ENCODE measurements around the gene NBAS. TPM values are rescaled to one million over a fixed set of nuclear protein-coding genes. Genes with fewer than 3 reads are reported as not detected.

NBAS gene
- total RNA-seq, 1 experiment from 2014 or later = 19.7 TPM

DNA sequence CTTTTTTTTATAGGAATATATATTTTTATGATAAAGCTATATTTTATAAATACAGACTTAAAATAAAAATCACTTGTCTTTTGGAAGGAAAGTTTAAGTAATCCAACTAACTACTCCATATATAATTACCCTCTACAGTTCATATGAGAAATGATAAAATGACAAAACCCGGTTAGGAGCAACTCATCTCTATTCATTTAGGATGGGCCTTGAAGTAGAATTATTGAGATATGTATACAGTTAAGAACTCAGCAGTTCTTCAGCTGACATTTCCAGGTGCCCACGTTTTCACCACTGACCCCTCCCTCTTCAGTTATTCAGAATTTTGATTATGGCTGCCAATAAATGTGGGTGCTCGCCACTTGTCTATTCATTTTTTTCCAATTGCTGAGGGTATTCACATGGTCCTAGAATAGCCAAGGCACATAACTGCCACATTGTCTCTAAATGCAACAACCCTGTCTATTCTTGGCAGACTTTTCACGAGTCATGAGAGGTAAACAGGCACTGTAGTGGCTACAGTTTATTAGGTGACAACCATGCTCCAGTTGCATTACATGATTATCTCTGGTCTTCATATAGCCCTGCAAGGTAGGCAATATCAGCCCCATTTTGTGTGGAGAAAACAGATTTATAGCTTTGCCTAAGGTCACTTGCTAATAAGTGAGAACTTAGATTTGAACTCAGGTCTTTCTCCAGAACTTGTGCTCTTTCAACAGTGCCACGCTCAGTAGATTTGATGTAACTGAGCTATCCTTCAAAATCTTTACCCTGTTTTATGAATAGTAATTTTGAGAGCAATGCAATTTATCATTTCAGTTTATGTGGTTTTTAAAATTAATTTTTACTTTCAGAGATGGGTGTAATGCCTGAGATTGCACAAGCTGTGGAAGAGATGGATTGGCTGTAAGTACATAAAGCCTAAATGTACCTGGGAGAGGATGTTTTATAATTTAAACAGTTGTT, 33.4 kb upstream of the NBAS start:
- no peak for DNase-seq (ENCODE audit: low read depth)
- in situ Hi-C loops (cut with HindIII; ENCODE audit: low pct_unique_long_range_greater_than_20kb, low sequenced_read_pairs) = no loop called here

GRCh38 chr2:15593327-15593705, 32.2 kb upstream of the NBAS start:
- in situ Hi-C loops (cut with HindIII; ENCODE audit: low pct_unique_long_range_greater_than_20kb, low sequenced_read_pairs) = no loop called here
- DNase-seq (ENCODE audit: low read depth) = no peak

- peak; percentile 86 for DNase-seq (ENCODE audit: low read depth)
- in situ Hi-C loops (cut with HindIII; ENCODE audit: low pct_unique_long_range_greater_than_20kb, low sequenced_read_pairs) = no loop called here
These were observed 30.7 kb upstream of the NBAS start, which contains the start of gene DDX1 for GRCh38 chr2:15591692-15592463. Gene DDX1 (plus strand): TSS chr2:15591868. CDS start chr2:15591934, 66 bp downstream.

DNA sequence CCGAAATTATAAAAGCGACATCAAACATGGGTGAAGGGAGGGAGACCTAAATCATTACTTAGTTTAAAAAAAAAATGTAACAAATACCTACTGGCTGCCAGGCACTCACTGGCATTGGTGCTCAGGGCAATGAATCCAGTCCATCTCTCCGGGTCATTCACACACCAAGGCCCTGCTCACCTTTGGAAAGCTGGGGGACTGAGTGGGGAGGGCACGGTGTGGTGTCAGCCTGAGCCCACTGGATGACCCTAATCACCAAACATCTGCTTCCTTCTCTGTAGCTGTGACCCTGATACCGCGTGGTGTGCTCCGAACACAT, 30.2 kb upstream of the NBAS start:
- in situ Hi-C loops (cut with HindIII; ENCODE audit: low pct_unique_long_range_greater_than_20kb, low sequenced_read_pairs) = no loop called here
- no peak for DNase-seq (ENCODE audit: low read depth)

DNA sequence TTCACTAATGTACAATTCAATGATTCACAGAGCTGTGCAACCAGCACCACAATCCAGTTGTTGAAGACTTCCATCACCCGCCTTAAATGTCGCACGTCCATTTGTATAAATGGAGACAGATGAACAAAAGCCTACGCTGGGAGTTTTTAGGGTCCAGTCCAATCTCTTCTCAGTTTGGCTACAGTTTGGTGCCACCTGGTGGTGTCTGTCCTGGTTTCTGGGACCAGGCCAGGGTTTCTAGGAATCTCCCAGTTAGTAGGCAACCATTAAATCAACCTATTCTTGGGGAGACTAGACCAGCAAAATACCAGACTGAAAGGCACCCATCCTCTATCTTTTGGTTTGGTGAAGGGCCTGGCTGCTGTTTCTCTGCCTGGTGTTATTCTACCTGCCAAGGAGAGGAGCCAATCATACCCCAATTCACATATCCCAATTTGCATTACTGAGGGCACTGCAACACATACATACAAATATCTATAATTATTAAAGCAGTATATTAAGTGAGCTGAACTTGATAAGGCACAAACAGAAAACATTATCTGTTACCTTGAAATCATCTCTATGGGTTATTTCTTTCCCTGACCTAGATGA, 27.3 kb upstream of the NBAS start:
- in situ Hi-C loops (cut with HindIII; ENCODE audit: low pct_unique_long_range_greater_than_20kb, low sequenced_read_pairs) = no loop called here
- DNase-seq (ENCODE audit: low read depth) = peak; percentile 33

DNA sequence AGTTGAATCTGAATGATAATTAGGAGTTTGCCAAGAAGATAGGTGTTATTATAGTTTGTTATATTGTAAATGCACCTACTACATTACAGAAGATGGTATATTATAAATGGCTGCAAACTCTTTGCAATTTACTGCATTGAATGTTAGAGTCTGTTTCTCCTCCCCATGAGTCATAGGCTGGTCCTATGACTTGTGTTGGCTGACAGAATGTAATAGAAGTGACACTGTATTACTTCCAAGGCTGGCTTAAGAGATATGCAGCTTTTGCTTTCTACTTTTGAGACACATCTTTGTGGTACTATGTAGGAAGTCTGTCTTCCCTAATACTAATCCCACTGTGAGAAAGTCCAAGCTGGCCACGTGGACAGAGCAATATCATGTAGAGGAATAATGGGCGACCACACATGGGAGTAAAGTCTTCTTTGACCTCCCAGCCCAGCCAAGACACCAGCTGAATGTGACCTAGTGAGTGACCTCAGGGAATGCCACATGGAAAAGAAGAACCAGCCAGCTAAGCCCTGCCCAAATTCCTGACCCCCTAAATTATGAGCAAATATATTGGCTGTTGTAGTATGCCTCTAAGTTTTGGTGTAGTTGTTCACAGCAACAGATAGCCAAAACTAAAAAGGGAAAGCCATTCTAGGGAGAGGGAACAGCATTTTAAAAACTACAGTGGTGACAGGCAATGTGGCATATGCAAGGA, 23.8 kb upstream of the NBAS start:
- in situ Hi-C loops (cut with HindIII; ENCODE audit: low pct_unique_long_range_greater_than_20kb, low sequenced_read_pairs) = no loop called here
- DNase-seq (ENCODE audit: low read depth) = peak; percentile 24

- in situ Hi-C loops (cut with HindIII; ENCODE audit: low pct_unique_long_range_greater_than_20kb, low sequenced_read_pairs) = no loop called here
- DNase-seq (ENCODE audit: low read depth) = no peak
These were observed 23.2 kb upstream of the NBAS start for GRCh38 chr2:15584316-15584715.

GRCh38 chr2:15583826-15584225, 22.7 kb upstream of the NBAS start:
- no peak for DNase-seq (ENCODE audit: low read depth)
- in situ Hi-C loops (cut with HindIII; ENCODE audit: low pct_unique_long_range_greater_than_20kb, low sequenced_read_pairs) = no loop called here

DNA sequence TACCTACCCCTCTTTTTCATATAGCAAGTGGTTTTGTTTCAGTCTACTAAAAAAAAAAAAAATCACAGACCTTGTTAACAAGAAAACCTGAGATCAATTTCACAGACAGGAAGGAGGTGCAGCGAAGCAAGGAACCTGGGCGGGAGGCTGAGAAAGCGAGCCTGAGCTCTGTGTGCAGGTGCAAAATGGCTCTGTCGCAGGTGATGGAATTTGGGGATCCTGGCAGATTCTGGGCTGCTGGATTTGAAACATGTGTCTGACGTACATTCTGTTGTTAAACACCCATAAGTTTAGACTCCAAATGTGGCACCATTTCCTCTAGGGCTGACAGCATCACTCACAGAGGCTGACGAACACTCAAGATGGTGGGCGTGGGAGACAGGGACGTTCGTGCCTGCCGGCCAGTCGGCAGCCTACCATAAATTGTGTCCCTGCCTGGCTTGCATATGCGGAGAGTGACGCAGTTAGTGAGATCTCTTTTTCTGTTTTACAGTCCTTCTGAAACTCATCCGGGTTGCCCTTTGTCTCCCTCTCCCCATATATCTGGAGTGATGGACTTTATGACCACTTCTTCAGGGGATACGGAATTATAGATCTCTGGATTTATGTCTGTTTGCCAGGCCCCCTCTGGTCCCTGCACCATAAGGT, 21.7 kb upstream of the NBAS start:
- no peak for DNase-seq (ENCODE audit: low read depth)
- in situ Hi-C loops (cut with HindIII; ENCODE audit: low pct_unique_long_range_greater_than_20kb, low sequenced_read_pairs) = no loop called here

- in situ Hi-C loops (cut with HindIII; ENCODE audit: low pct_unique_long_range_greater_than_20kb, low sequenced_read_pairs) = no loop called here
- no peak for DNase-seq (ENCODE audit: low read depth)
These were observed 19.3 kb upstream of the NBAS start for GRCh38 chr2:15580451-15580850.

- in situ Hi-C loops (cut with HindIII; ENCODE audit: low pct_unique_long_range_greater_than_20kb, low sequenced_read_pairs) = no loop called here
- DNase-seq (ENCODE audit: low read depth) = no peak
These were observed 18.5 kb upstream of the NBAS start for GRCh38 chr2:15579641-15580040.

DNA sequence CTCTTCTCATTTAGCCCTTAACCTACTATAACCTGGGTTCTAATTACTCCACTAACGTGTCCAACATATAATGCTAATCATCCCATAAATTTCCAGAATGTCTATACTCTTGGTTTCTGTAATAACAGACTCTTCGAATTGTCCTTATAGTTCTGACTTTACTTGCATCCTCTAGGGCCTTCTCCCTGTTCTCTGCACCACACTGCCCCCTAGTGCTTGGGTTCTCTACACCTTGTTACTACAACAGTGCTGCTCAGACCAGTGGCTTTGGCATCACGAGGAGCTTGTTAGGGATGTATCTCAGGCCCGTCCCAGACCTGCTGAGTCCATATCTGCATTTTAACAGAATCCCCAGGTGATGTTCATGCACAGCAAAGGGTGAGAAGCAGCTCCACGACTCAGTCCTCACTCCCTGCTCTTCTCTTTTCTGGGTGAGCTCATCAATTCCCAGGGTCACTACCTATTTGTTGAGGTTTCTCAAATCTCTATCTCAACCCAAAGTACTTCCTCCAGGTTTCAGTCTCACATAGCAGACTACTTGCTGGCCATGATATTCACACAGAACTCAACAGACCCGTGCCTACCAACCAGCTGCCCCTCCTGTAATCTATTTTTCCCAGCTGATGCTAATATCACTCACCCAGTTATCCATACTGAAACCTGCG, 16.1 kb upstream of the NBAS start:
- DNase-seq (ENCODE audit: low read depth) = peak; percentile 54
- in situ Hi-C loops (cut with HindIII; ENCODE audit: low pct_unique_long_range_greater_than_20kb, low sequenced_read_pairs) = no loop called here

DNA sequence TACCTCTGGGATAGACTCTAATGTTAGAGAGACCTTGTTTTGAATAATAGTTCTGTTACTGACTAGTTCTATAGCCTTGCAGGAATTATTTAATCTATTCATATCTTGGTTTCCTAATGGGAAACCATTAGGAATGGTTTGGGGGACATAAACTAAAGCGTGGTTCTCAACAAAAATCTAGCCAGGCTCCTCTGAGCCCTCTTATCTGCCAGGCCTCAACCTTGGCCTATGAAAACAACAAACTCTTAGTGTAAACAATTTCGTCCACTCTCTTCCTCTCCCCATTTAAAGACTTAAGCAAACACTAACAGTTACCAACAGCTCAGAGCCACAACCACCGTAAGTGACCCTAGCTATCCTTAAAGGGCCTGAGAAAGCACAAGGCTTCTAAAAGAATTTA, 10.6 kb upstream of the NBAS start:
- in situ Hi-C loops (cut with HindIII; ENCODE audit: low pct_unique_long_range_greater_than_20kb, low sequenced_read_pairs) = no loop called here
- no peak for DNase-seq (ENCODE audit: low read depth)

- no peak for DNase-seq (ENCODE audit: low read depth)
- in situ Hi-C loops (cut with HindIII; ENCODE audit: low pct_unique_long_range_greater_than_20kb, low sequenced_read_pairs) = no loop called here
These were observed 9.0 kb upstream of the NBAS start for GRCh38 chr2:15570104-15570503.

DNA sequence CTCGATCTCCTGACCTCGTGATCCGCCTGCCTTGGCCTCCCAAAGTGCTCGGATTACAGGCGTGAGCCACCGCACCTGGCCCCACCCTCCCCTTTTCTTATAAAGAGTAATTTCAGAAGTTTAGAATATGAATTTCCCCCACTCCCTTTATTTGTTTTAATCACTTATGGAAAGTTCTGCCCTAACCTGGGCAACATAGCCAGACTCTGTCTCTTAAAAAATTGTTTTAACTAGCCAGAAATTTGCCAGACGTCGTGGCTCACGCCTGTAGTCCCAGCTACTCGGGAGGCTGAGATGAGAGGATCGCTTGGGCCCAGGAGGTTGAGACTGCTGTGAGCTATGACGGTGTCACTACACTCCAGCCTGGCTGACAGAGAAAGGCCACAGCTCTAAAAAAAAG, 7.7 kb upstream of the NBAS start:
- in situ Hi-C loops (cut with HindIII; ENCODE audit: low pct_unique_long_range_greater_than_20kb, low sequenced_read_pairs) = no loop called here
- no peak for DNase-seq (ENCODE audit: low read depth)

- in situ Hi-C loops (cut with HindIII; ENCODE audit: low pct_unique_long_range_greater_than_20kb, low sequenced_read_pairs) = no loop called here
- DNase-seq (ENCODE audit: low read depth) = no peak
These were observed 5.8 kb upstream of the NBAS start for GRCh38 chr2:15566912-15567311.

DNA sequence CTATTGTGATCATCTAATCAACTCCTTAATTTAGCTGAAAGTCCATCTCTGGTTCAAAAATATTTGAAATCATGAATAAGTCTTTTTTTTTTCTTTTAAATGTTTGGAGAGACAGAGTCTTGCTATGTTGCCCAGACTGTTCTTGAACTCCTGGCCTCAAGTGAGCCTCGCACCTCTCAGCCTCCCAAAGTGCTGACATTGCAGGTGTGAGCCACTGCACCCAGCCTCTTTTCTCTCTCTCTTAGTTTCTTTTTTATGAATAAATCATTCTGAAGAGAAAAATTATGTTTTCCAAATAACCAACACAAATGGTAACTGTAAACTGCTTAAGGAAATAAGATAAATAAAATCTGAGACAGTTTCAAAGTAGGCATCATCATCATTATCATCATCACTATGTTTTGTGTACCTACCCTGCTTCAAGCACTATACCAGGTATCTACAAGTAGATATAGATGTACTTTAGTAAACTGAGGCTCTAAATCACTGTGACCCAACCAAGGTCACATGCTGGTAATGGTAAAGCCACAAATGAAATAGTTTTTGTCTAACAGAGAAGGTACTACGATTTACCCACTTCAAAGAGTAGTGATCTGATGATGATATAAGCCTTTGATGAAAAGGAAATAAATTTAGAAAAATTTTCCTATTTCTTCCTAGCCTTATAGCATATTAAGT, 5.0 kb upstream of the NBAS start:
- DNase-seq (ENCODE audit: low read depth) = no peak
- in situ Hi-C loops (cut with HindIII; ENCODE audit: low pct_unique_long_range_greater_than_20kb, low sequenced_read_pairs) = no loop called here

Data from Caki2 (cell line).